C1 segment of cervical spinal cord (tissue), 14 donors: ENCODE results near the gene PADI4.
A peak's percentile ranks its signal among the peaks of the same experiment; 100 is the strongest.

Experiments used
- DNase-seq, 14 donors: peaks; one replicate each; lab custom pipeline; 2025; lab: John Stamatoyannopoulos, UW

PADI4 gene, protein sequence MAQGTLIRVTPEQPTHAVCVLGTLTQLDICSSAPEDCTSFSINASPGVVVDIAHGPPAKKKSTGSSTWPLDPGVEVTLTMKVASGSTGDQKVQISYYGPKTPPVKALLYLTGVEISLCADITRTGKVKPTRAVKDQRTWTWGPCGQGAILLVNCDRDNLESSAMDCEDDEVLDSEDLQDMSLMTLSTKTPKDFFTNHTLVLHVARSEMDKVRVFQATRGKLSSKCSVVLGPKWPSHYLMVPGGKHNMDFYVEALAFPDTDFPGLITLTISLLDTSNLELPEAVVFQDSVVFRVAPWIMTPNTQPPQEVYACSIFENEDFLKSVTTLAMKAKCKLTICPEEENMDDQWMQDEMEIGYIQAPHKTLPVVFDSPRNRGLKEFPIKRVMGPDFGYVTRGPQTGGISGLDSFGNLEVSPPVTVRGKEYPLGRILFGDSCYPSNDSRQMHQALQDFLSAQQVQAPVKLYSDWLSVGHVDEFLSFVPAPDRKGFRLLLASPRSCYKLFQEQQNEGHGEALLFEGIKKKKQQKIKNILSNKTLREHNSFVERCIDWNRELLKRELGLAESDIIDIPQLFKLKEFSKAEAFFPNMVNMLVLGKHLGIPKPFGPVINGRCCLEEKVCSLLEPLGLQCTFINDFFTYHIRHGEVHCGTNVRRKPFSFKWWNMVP

DNA sequence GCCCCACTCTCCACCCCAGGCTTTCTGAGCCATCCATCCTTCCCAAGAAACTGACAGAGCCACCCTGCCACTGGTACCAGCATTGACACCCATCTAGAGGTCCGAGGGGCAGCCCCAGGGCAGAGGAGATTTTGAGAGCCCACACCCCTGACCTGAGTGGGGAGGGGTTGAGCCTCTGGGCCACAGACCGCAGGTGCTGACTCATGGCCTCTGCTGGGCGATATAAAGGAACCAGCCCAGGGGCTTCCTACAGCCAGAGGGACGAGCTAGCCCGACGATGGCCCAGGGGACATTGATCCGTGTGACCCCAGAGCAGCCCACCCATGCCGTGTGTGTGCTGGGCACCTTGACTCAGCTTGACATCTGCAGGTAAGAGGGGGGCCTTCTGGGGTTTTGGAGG, at the start of gene PADI4:
TSS of gene PADI4 (plus strand) at position 252 of the 400 bp plus-strand sequence. CDS start at position 278, 26 bp downstream.
- no peak for DNase-seq

- no peak for DNase-seq
Observed at GRCh38 chr1:17258758-17259130, 49.3 kb upstream of the PADI4 start.

- DNase-seq, result no peak
Observed at GRCh38 chr1:17259233-17259873, 48.6 kb upstream of the PADI4 start.

DNA sequence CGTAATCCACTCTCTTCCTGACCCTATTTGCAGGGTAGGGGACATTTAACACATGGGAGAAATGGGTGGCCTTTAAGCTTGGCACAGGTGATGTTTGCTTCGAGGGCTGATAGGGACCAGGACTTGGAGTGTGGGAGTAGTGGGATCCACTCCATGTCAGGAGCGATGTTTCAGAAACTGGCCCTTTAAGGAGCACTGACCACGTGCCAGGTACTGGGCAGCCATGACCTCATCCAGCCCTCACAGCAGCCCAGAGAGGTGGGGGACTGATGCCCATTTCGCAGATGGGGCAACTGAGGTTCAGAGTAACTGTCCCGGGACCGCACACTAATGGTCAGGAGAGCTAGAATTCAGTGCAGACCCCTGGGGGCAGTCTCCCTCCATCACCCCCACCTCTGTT, 47.7 kb upstream of the PADI4 start:
- DNase-seq, result no peak

- DNase-seq, result no peak
Observed at GRCh38 chr1:17260738-17261137, 47.3 kb upstream of the PADI4 start.

GRCh38 chr1:17263936-17264335, 44.1 kb upstream of the PADI4 start:
- DNase-seq, result no peak

DNA sequence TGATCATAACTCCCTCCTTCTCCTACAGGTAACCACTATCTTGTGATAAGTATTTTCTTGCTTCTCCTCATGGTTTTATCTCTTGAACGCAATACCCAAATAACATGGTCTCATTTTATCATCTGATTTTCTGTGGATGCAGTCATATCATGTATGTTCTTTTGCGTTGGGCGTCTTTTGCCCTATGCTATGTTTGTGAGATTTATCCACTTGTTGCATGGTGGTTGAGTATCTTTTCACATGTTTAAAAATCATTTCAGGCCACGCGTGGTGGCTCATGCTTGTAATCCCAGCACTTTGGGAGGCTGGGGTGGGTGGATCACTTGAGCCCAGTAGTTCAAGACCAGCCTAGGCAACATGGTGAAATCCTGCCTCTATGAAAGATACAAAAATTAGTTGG, 43.5 kb upstream of the PADI4 start:
- DNase-seq, result no peak

DNA sequence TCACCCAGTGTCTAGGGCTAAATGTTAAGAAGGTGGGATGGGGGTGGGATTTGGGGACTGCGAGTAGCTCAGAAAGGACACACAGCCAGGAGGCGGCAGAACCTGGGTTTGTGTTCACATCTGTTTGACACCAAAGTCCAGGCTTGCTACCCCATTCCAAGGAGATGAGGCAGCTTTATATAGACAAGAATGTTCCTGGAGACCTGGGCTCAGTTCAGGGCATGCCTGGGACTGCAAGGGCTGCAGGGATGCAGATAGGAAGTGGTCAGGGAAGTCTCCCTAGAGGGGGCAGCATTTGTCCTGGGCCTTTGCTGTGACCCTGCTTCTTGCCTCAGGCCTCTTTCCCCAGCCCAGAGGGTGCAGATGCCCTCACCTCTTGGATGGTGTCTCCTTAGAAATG, 42.8 kb upstream of the PADI4 start:
- DNase-seq, result no peak

GRCh38 chr1:17265950-17266349, 42.0 kb upstream of the PADI4 start:
- DNase-seq, result no peak

GRCh38 chr1:17270891-17271765, 36.9 kb upstream of the PADI4 start:
- no peak for DNase-seq

GRCh38 chr1:17272066-17272465, 35.9 kb upstream of the PADI4 start:
- no peak for DNase-seq

DNA sequence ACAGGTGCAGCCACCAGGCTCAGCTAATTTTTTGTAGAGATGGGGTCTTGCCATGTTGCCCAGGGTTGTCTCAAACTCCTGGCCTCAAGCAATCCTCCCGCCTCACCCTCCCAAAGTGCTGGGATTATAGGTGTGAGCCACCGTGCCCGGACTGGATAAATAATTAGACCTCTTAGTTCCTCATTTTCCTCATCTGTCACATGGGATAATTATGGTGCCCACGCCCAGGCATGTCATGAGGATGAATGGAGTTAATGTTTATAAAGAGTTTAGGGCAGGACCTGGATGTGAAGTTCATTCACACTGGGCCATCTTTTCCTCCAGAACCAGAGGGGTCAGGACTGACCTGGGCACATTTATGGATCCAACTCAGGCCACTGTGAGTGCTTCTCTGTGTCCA, 35.4 kb upstream of the PADI4 start:
- DNase-seq, result no peak

DNA sequence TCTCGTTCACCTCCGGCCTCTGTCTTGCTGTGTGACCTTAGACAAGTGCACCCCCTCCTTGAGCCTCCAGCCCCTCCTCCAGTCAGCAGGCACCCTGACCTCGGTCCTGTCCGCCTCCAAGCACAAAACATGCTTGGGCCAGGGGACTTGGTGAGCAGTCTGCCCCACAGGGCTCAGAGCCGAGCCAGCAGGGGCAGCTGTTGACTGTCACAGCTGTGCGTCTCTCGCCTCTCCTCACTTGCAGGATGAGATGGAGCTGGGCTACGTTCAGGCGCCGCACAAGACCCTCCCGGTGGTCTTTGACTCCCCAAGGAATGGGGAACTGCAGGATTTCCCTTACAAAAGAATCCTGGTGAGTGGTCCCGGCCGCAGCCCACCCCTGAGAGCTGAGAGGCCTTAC, 34.9 kb upstream of the PADI4 start:
- no peak for DNase-seq

- peak in 2 of 14 donors; percentile 4 to 11 for DNase-seq
Observed at GRCh38 chr1:17274186-17275170, 33.5 kb upstream of the PADI4 start.

DNA sequence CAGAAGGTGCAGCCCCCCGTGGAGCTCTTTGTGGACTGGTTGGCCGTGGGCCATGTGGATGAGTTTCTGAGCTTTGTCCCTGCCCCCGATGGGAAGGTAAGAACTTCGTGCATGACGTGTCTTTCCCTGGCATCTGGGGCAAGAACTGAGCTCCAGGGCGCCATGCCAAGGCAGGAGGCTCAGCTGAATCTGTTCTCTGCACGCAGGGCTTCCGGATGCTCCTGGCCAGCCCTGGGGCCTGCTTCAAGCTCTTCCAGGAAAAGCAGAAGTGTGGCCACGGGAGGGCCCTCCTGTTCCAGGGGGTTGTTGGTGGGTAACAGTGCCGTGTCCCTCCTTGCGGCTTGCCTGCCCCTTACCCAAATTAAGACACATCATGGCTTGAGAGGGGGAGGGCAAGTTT, 31.4 kb upstream of the PADI4 start:
- peak in 1 of 14 donors; percentile 1 for DNase-seq

DNA sequence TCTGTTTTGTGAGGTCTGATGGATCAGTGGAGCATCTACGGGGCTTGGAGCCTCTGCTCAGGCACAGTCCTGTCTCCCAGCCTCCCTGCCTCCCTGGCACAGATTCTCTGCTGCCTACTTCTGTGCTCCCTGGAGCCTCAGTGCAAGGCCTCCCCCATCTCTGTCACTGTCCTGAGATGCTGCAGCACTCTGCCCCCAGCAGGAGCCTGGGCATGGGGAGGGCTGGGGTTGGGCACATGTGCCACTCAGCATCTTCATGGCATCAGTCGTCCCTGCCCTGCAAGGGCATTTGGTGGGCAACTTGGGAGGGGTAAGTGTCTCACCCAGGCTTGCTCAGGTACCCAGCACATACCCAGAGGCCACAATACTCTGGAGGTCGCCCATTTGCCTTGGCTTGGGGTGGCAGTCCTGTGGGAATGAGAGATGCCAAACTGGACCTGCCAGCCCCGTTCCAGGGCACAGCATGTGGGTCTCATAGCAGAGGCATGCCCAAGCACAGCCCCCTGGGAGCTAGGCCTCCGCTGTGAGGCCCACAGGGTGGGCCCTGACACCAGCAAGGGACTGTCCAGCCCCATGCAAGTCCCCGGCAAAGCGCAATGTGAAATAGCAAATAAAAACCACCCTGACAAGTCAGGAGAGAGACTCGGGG, 30.4 kb upstream of the PADI4 start:
- no peak for DNase-seq

DNA sequence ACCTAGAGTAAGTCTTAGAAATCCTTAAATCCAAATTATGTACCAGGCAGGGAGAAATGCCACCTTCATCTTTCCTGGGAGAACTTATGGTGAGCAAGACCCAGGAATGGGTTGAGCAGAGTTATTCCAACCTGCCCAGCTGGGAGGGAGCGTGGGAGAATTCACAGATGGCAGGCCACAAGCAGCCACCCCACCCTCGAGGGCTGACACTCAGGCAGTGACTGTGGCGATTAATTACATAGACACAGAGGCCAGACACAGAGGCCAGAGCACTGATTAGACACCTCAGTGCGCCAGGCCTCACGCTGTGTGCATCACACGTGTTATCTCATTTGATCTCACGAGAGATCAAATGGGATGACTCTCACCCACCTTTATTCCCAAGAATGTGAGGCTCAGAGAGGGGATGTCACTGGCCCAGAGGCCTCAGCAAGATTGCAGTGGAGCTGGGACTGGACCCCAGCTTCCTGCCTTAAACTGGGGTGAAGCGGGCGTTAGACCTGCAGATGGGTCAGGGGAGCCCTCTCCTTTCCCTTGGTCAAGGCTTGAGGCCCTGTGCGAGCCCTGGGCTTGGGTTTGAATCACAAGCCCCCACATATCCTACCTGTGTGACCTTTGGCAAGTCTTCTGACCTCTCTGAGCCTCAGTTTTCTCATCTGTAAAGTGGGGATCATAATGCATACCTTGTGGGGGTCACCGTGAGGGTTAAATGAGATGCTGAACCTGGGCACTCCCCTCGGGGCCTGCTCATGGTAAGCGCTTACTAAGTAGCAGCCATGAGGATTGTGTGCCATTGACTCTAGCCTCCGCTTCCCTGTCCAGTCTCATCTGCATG, 28.8 kb upstream of the PADI4 start:
- DNase-seq, result no peak

DNA sequence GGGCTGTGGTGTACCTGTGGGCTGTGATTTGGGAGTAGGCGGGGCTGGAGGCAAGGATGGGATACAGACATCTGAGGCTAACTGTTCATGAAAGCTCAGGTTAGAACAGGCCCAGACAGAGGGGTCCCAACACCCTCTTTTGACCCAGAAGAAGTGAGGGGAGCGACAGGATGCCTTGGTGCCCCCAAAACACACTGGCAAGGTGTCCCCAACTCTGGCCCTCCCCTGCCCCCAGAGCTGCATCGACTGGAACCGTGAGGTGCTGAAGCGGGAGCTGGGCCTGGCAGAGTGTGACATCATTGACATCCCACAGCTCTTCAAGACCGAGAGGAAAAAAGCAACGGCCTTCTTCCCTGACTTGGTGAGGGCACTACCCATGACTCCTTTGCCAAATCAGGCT, 27.6 kb upstream of the PADI4 start:
- no peak for DNase-seq

GRCh38 chr1:17280894-17281293, 27.1 kb upstream of the PADI4 start:
- DNase-seq, result no peak
